NOMO-1 (cell line): Measurements from ENCODE around the gene PSMB7.

Experiments
- DNase-seq, 2 experiments: peaks; one replicate each; lab custom pipeline; 2025; ENCODE audit not compliant: unreplicated experiment in 2 of 2; lab: John Stamatoyannopoulos, UW

The PSMB7 gene

GRCh38 chr9:124304285-124304684 lies 111.0 kb downstream of the PSMB7 start:
- DNase-seq, result no peak

GRCh38 chr9:124303762-124304161 lies 111.5 kb downstream of the PSMB7 start:
- DNase-seq, result no peak
